Testis (tissue), 2 donors: ENCODE results near the gene IL1RAPL2.

Experiments
- CTCF ChIP-seq, 3 experiments: fragments of 450-650 bp in 2 of 3; fragments of 200-600 bp in 1 of 3; sonication (generic) in 1 of 3; IDR thresholded peaks; one replicate each; pipeline ENCODE4 v1.5.1; 2016 to 2019; ENCODE audit warnings: antibody characterized with exemption in 3 of 3, mild to moderate bottlenecking in 2 of 3, moderate library complexity in 1 of 3
- POLR2A ChIP-seq: fragments of 450-650 bp; IDR thresholded peaks from one replicate; pipeline ENCODE4 v1.6.1; 2017; ENCODE audit warnings: antibody characterized with exemption, mild to moderate bottlenecking, moderate library complexity

- no peak for TF ChIP-seq CTCF (IDR thresholded peaks at IDR 0.05)
- no peak for TF ChIP-seq POLR2A
These were observed 757.9 kb downstream of the IL1RAPL2 start for GRCh38 chrX:105323928-105324327.
